Activated naive CD4-positive, alpha-beta T cell (primary cell): ENCODE data around the gene MFAP4.

Source experiments
- DNase-seq, 4 experiments: peaks; one replicate each; lab custom pipeline; 2025; lab: John Stamatoyannopoulos, UW

Gene MFAP4

GRCh38 chr17:19333736-19334290, 53.2 kb downstream of the MFAP4 start:
- DNase-seq, result no peak
